ENCODE data around the gene DPYSL5.

The DPYSL5 gene

GRCh38 chr2:26901326-26902183, 53.6 kb downstream of the DPYSL5 start:
- no peak overlapping the region for H3K9ac ChIP-seq (ENCODE audit: low read depth, low read length, poor library complexity, severe bottlenecking)
- H3K4me3 ChIP-seq (ENCODE audit: low read length, poor library complexity, severe bottlenecking), result no peak overlapping the region
- no peaks in the 10 kb centered on the region for H4K20me1 ChIP-seq (ENCODE audit: insufficient read depth, low read length, poor library complexity, severe bottlenecking)
- no peak overlapping the region for H3K4me2 ChIP-seq (ENCODE audit: low read depth, low read length, poor library complexity, severe bottlenecking)
- no peaks in the 10 kb centered on the region for H3K79me2 ChIP-seq (ENCODE audit: insufficient read depth, low read length)
- no peak overlapping the region for H2AFZ ChIP-seq (ENCODE audit: low read length)
- H3K27me3 ChIP-seq (ENCODE audit: insufficient read depth, low read length, poor library complexity, severe bottlenecking), result no peaks in the 10 kb centered on the region
- no peaks in the 10 kb centered on the region for H3F3A ChIP-seq (ENCODE audit: low read depth)
- no peaks in the 10 kb centered on the region for H3K36me3 ChIP-seq (ENCODE audit: insufficient read depth, low read length)
- no peaks in the 10 kb centered on the region for H3K9me2 ChIP-seq (replicated peaks; ENCODE audit: low read depth, low read length)
- no peaks in the 10 kb centered on the region for H3K9me3 ChIP-seq (ENCODE audit: insufficient read depth, low read depth, low read length)
- TF ChIP-seq CTCF (conservative IDR thresholded peaks at IDR 0.05; ENCODE audit: low read length) (no peak), EZH2phosphoT487 (IDR thresholded peaks at IDR 0.05; ENCODE audit: borderline replicate concordance) (no peak)
- no peaks in the 10 kb centered on the region for H3K4me1 ChIP-seq (ENCODE audit: insufficient read depth, low read length, poor library complexity, severe bottlenecking)

- no peaks in the 10 kb centered on the region for H3F3A ChIP-seq (ENCODE audit: low read depth)
- no peak overlapping the region for H3K4me3 ChIP-seq (ENCODE audit: low read length, poor library complexity, severe bottlenecking)
- H3K9me2 ChIP-seq (replicated peaks; ENCODE audit: low read depth, low read length), result no peaks in the 10 kb centered on the region
- no peaks in the 10 kb centered on the region for H3K9me3 ChIP-seq (ENCODE audit: insufficient read depth, low read depth, low read length)
- no peak overlapping the region for H3K4me2 ChIP-seq (ENCODE audit: low read depth, low read length, poor library complexity, severe bottlenecking)
- no peaks in the 10 kb centered on the region for H3K4me1 ChIP-seq (ENCODE audit: insufficient read depth, low read length, poor library complexity, severe bottlenecking)
- no peak overlapping the region for H2AFZ ChIP-seq (ENCODE audit: low read length)
- TF ChIP-seq EZH2phosphoT487 (IDR thresholded peaks at IDR 0.05; ENCODE audit: borderline replicate concordance), result no peak
- TF ChIP-seq CTCF (conservative IDR thresholded peaks at IDR 0.05; ENCODE audit: low read length), result no peak
- no peaks in the 10 kb centered on the region for H3K36me3 ChIP-seq (ENCODE audit: insufficient read depth, low read length)
- H3K79me2 ChIP-seq (ENCODE audit: insufficient read depth, low read length), result no peaks in the 10 kb centered on the region
- no peak overlapping the region for H3K9ac ChIP-seq (ENCODE audit: low read depth, low read length, poor library complexity, severe bottlenecking)
- no peaks in the 10 kb centered on the region for H4K20me1 ChIP-seq (ENCODE audit: insufficient read depth, low read length, poor library complexity, severe bottlenecking)
- H3K27me3 ChIP-seq (ENCODE audit: insufficient read depth, low read length, poor library complexity, severe bottlenecking), result no peaks in the 10 kb centered on the region
These were observed 55.7 kb downstream of the DPYSL5 start for GRCh38 chr2:26903676-26904075.

GRCh38 chr2:26904839-26905238, 56.9 kb downstream of the DPYSL5 start:
- no peaks in the 10 kb centered on the region for H3K9me3 ChIP-seq (ENCODE audit: insufficient read depth, low read depth, low read length)
- H3K4me2 ChIP-seq (ENCODE audit: low read depth, low read length, poor library complexity, severe bottlenecking), result no peak overlapping the region
- H2AFZ ChIP-seq (ENCODE audit: low read length), result no peak overlapping the region
- no peaks in the 10 kb centered on the region for H3K79me2 ChIP-seq (ENCODE audit: insufficient read depth, low read length)
- no peak overlapping the region for H3K9ac ChIP-seq (ENCODE audit: low read depth, low read length, poor library complexity, severe bottlenecking)
- H3K9me2 ChIP-seq (replicated peaks; ENCODE audit: low read depth, low read length), result no peaks in the 10 kb centered on the region
- no peaks in the 10 kb centered on the region for H3K4me1 ChIP-seq (ENCODE audit: insufficient read depth, low read length, poor library complexity, severe bottlenecking)
- H3F3A ChIP-seq (ENCODE audit: low read depth), result no peaks in the 10 kb centered on the region
- H4K20me1 ChIP-seq (ENCODE audit: insufficient read depth, low read length, poor library complexity, severe bottlenecking), result no peaks in the 10 kb centered on the region
- no peak overlapping the region for H3K4me3 ChIP-seq (ENCODE audit: low read length, poor library complexity, severe bottlenecking)
- no peaks in the 10 kb centered on the region for H3K27me3 ChIP-seq (ENCODE audit: insufficient read depth, low read length, poor library complexity, severe bottlenecking)
- H3K36me3 ChIP-seq (ENCODE audit: insufficient read depth, low read length), result no peaks in the 10 kb centered on the region
- no peak for TF ChIP-seq CTCF (conservative IDR thresholded peaks at IDR 0.05; ENCODE audit: low read length)
- no peak for TF ChIP-seq EZH2phosphoT487 (IDR thresholded peaks at IDR 0.05; ENCODE audit: borderline replicate concordance)
